OCI-LY3 (cell line): Measurements from ENCODE around the gene LAP3.

Experiments used
- H2AFZ ChIP-seq: fragments of 200-600, 300-600 bp; shearing (Covaris generic); 2 replicates; pipeline ENCODE4 v1.6.0; 2014; ENCODE audit warnings: antibody characterized with exemption, low read depth, low read length
- H3K27ac ChIP-seq: fragments of 200-600, 300-600 bp; sonication (generic); 2 replicates; pipeline ENCODE4 v1.5.1; 2014; ENCODE audit warnings: mild to moderate bottlenecking, low read length, moderate library complexity, mixed read lengths
- H3K27me3 ChIP-seq: fragments of 200-600, 300-600 bp; sonication (generic); 2 replicates; pipeline ENCODE4 v1.6.1; 2014; ENCODE audit warnings: low read depth, low read length, mixed read lengths
- H3K36me3 ChIP-seq: fragments of 200-600, 300-600 bp; sonication (generic); replicated peaks from 2 replicates; pipeline ENCODE3; 2014; ENCODE audit warnings: low read depth, low read length, mixed read lengths
- H3K4me1 ChIP-seq: fragments of 300-600, 200-600 bp; sonication (generic); 2 replicates; pipeline ENCODE4 v1.6.1; 2014; ENCODE audit warnings: low read length, mixed read lengths
- H3K4me2 ChIP-seq: fragments of 200-600, 300-600 bp; sonication (generic); 2 replicates; pipeline ENCODE4 v1.6.1; 2014; ENCODE audit warnings: low read length, mixed read lengths
- H3K4me3 ChIP-seq: fragments of 300-600, 200-600 bp; sonication (generic); 2 replicates; pipeline ENCODE4 v1.5.1; 2014; ENCODE audit warnings: antibody characterized with exemption, mild to moderate bottlenecking, low read length, moderate library complexity
- H3K79me2 ChIP-seq: fragments of 300-600, 200-600 bp; shearing (Covaris generic); 2 replicates; pipeline ENCODE4 v1.6.1; 2014; ENCODE audit warnings: mild to moderate bottlenecking, low read length, mixed read lengths
- H3K9ac ChIP-seq: fragments of 300-600, 200-600 bp; shearing (Covaris generic); 2 replicates; pipeline ENCODE4 v1.6.0; 2014; ENCODE audit warnings: mild to moderate bottlenecking, low read length, moderate library complexity
- H3K9me3 ChIP-seq: fragments of 200-600, 300-600 bp; shearing (Covaris generic); 2 replicates; pipeline ENCODE4 v1.6.1; 2014; ENCODE audit warnings: low read length, mixed read lengths; ENCODE audit not compliant: insufficient read depth
- H4K20me1 ChIP-seq: fragments of 200-600, 300-600 bp; sonication (generic); 2 replicates; pipeline ENCODE4 v1.6.1; 2016; ENCODE audit warnings: low read length, mixed read lengths; ENCODE audit not compliant: insufficient read depth
- CTCF ChIP-seq: fragments of 200-600, 300-600 bp; sonication (generic); IDR thresholded peaks from 2 replicates; pipeline ENCODE4 v1.5.1; 2014; ENCODE audit warnings: antibody characterized with exemption, low read length, low read depth
- EZH2phosphoT487 ChIP-seq: fragments of 200-600 bp; shearing (Covaris generic); IDR thresholded peaks from 2 replicates; pipeline ENCODE4 v1.6.1; 2018; ENCODE audit warnings: antibody characterized with exemption, mixed run types, low read depth

The LAP3 gene

DNA sequence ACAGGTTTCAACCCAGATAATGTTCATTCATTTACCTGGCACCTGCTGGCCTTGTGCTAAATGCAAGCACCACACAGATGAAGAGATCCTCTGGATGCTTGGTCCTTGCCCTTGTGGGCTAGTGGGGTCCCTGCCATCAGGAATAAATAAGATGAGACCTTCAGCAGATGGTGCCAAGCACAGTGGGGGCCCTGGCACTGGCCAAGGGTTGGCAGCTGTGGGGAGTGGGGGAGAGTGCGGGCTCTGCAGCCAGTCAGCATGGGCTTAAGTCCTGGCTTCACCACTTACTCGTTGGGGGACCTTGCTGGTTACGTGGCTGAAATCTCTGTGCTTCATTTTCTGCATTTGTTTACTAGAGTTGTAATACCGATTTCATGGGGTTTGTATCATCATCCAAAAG is 6.9 kb downstream of the LAP3 start:
- Histone ChIP-seq H3K27ac (no peak overlapping the region), H4K20me1 (0 out of 2 replicates have a peak, but pooled peaks cover under 1% of the 10 kb centered on the region), H2AFZ (no peak overlapping the region), H3K4me2 (no peak overlapping the region), H3K9me3 (no peaks in the 10 kb centered on the region), H3K36me3 (peaks cover 52% of the 10 kb centered on the region), H3K79me2 (peaks cover 7% of the 10 kb centered on the region), H3K4me1 (peaks cover 2% of the 10 kb centered on the region), H3K4me3 (no peak overlapping the region), H3K27me3 (no peaks in the 10 kb centered on the region), H3K9ac (no peak overlapping the region)
- TF ChIP-seq EZH2phosphoT487 (no peak), CTCF (no peak)

GRCh38 chr4:17584521-17585213 is 7.7 kb downstream of the LAP3 start:
- H3K27ac ChIP-seq, result no peak overlapping the region
- TF ChIP-seq EZH2phosphoT487 (no peak), CTCF (no peak)
- H3K9me3 ChIP-seq, result no peaks in the 10 kb centered on the region
- H3K27me3 ChIP-seq, result no peaks in the 10 kb centered on the region
- H3K79me2 ChIP-seq, result no peaks in the 10 kb centered on the region
- H3K4me1 ChIP-seq, result no peaks in the 10 kb centered on the region
- no peaks in the 10 kb centered on the region for H4K20me1 ChIP-seq
- H3K9ac ChIP-seq, result no peak overlapping the region
- H2AFZ ChIP-seq, result no peak overlapping the region
- no peak overlapping the region for H3K4me3 ChIP-seq
- no peak overlapping the region for H3K4me2 ChIP-seq
- peaks cover 52% of the 10 kb centered on the region for H3K36me3 ChIP-seq

- Histone ChIP-seq H3K27ac (no peak overlapping the region), H3K9ac (no peak overlapping the region), H3K36me3 (peaks cover 53% of the 10 kb centered on the region), H3K27me3 (no peaks in the 10 kb centered on the region), H3K9me3 (no peaks in the 10 kb centered on the region), H3K4me2 (no peak overlapping the region), H2AFZ (no peak overlapping the region), H3K79me2 (no peaks in the 10 kb centered on the region), H3K4me3 (no peak overlapping the region), H4K20me1 (no peaks in the 10 kb centered on the region), H3K4me1 (peaks cover 3% of the 10 kb centered on the region)
- TF ChIP-seq CTCF, result no peak
- TF ChIP-seq EZH2phosphoT487, result no peak
Observed at GRCh38 chr4:17587094-17587822, 10.3 kb downstream of the LAP3 start.

DNA sequence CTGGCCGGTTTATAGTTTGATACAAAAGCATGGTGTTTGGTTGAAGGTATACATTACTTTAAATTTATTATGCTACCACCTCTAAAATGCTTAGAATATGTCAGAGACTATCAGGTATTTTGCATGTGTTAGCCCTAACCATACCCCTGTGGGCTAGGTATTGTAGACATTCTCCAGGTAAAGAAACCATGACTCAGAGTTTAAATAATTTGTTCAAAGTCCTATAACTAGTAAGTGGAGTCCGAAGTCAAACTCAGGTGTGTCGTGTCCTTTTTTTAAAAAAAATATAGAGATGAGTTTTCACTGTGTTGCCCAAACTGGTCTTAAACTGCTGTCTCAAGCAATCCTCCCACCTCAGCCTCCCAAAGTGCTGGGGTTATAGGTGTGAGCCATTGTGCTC is 12.4 kb downstream of the LAP3 start:
- H3K9me3 ChIP-seq, result no peaks in the 10 kb centered on the region
- H4K20me1 ChIP-seq, result peaks cover 1% of the 10 kb centered on the region; the same call in 1 of the 2 replicates
- H3K36me3 ChIP-seq, result peaks cover 49% of the 10 kb centered on the region
- TF ChIP-seq CTCF (no peak), EZH2phosphoT487 (no peak)
- no peak overlapping the region for H3K27ac ChIP-seq
- H3K27me3 ChIP-seq, result no peaks in the 10 kb centered on the region
- no peak overlapping the region for H2AFZ ChIP-seq
- no peak overlapping the region for H3K4me3 ChIP-seq
- peaks cover 24% of the 10 kb centered on the region for H3K4me1 ChIP-seq
- no peak overlapping the region for H3K4me2 ChIP-seq
- H3K9ac ChIP-seq, result no peak overlapping the region
- no peaks in the 10 kb centered on the region for H3K79me2 ChIP-seq
